Right renal pelvis (tissue), 4 donors: ENCODE results near the gene LCN12. TPM values are rescaled to one million over a fixed set of nuclear protein-coding genes. Genes with fewer than 3 reads are reported as not detected.

Experiments used
- DNase-seq, 4 donors: peaks; one replicate each; pipeline ENCODE4 v3.0.0-alpha.2; 2013; ENCODE audit warnings: low read depth in 4 of 4, low spot score in 3 of 4, missing footprints in 1 of 4
- polyA plus RNA-seq, 4 donors: library from polyadenylated mRNA; unstranded; fragments of 120-200 nt; gene quantifications; one replicate each; pipeline ENCODE4 v1.2.1, GENCODE V29; 2013; ENCODE audit not compliant: insufficient read length in 4 of 4

LCN12 gene
- 10 to 100 TPM; 21.8 to 36.8 (median 29.4) TPM for polyA plus RNA-seq

DNA sequence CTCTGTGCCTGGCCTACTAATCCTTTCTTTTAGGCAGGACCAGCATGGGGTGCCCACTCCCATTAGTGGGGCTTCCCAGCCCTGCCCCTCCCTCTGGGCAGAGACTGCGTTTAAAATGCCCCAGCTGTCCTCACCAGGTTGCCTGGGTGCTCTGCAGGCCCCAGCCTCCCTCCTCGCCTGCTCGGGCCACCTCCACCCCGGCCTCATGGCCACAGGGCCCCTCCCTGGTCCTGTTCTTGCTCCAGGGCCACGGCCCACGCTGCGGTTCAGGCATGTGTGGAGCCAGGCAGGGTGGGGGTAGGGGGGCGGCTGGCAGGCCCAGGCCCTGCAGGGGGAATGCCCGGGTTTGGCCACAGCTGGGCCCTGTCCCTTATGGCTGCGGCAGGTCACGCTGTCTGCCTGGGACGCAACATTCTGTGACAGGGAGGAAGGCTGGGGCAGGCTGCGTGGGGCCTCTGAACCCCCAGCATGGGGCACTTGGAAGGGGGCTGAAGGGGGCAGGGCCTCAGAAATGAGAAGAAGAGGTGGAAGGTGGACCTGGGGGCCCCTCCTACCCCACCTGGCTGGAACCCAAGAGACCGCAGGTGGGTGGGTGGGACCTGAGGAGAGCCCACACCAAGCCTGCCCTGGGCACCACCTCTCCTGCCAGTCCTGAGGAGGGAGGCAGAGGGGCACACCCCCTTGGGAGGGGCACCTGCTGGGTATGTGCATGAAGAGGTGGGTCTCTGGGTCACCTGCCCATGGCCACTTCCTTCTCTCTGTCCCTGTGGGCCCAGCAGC lies at the start of gene LCN12:
Gene LCN12, plus strand, starts transcription at position 733 of the 780 bp plus-strand sequence. CDS start 55 bp downstream, outside the sequence.
- DNase-seq = no peak

DNA sequence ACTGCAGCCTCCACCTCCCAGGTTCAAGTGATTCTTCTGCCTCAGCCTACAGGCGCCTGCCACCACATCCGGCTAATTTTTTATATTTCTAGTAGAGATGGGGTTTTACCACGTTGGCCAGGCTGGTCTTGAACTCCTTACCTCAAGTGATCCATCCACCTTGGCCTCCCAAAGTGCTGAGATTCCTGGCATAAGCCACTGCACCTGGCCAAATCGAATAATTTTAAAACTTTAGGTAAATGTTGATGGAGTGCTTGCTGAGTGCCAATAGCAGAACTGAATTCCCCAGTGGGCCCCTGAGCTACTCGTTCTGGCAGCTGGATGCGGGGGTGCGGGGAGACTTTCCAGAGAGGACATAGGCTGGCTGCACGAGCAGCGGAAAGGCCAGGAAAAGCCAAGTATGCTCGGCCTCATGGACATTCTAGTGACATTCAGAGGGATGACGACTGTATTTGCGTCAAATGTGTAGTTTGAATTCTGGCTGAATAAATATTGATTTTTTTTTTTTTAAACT lies 49.0 kb upstream of the LCN12 start:
- DNase-seq = no peak

- DNase-seq = no peak
These were observed 45.8 kb upstream of the LCN12 start for GRCh38 chr9:136906266-136906665.

GRCh38 chr9:136907011-136907914 lies 44.8 kb upstream of the LCN12 start:
- no peak for DNase-seq

DNA sequence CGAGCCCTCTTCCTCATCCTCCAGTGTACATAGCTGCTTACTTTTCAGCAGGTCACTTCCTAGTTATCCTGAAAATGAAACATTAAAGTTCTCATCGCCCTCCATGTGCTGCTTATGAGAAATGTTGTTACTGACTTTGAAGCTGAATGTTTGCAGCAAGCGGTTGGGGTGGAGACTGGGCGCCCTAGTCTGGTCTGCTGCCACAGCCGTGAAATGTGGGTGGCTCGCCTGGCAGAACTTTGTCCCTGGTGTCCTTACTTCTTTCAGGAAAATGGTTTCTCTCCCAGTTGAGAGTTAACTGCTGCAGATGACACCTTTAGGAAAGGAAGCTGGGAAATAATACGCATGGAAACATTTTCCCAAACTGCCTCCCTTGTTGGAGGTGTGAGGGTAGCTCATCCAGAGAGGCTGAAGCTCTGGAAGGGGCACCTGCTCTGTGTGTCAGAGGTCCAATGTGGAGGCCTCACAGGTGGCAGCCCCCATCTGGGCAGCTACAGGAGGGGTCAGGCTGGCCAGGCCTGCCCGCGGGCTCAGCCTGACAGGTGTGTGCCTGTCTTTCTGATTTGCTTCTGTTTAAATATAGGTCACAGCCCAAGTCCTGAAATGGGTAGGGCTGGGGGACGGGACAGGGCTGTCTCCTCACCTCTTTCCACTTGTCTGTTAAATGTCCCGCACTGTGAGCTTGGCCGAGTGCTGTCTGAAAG lies 41.7 kb upstream of the LCN12 start:
- DNase-seq = no peak

- no peak for DNase-seq
These were observed 41.2 kb upstream of the LCN12 start for GRCh38 chr9:136910901-136911245.

- no peak for DNase-seq
These were observed 38.2 kb upstream of the LCN12 start for GRCh38 chr9:136913701-136914438.

DNA sequence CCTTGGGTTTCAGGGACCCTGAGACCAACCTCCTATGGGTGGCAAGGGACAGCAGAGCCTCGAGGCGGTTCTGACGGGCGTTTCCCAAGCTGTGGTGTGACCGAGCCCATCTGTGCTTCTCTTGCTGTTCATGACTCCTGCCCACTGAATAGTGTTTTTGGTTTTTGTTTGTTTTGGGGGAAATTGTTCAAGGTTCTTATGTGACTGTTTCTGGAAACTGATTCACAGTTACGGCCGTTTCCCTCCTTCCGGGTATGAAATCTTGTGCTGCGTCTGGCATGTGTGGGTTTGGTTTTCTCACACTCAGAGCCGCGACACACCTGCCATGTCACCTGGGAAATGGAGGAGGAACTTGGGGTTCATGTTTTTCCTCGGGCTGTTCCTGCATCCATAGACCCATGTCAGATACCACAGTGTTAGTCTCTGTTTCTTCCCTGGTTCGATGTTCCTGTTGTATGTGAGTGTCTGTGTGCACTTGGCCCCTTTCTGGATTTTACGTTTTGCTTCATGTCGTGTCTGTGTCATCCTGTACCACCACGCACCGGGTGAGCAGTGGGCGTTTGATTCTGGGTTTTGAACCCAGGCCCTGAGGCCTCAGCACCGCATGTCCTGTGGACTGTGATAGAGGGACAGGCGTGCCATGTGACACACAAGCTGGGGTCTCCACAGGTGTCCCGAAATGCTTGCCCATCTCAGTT lies 36.3 kb upstream of the LCN12 start:
- DNase-seq = no peak

DNA sequence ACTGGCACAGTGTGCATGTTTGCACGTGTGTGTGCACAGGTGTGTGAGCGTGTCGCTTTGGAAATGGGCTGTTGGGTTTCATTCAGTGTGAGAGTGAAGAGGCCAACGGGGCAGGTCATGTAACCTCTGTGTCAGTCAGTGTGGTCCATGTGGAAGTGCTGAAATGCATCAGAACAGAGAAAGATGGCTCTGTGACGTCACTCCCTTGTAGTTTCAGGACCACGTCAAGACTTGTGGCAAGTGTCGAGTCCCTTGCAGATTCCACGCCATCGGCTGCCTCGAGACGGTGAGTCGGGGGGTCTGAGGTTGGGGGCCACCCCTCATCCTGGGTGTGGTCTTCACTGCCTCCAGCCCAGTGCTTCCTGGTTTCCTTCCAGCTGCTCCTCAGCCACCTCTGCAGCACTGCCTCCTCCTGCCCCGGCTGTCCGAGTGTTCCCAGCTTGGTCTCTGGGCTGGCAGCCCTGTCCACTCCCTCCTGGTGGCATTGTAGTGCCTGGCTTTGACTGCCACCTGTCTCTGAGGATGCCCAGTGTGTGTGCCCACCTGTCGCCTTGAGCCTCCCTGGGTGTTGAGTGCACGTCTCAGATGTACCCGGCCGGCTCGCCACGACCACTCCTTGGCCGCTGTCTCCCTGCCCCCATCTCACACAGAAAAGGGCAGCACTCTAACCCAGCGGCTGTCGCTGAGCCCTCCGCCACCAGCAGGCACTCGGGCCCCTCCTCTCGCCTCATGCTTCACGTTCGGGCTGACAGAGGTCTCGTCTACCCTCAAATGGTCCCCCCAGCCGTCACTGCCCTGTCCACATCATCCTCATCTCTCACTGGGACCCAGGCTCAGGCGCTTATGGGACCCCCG lies 35.5 kb upstream of the LCN12 start:
- DNase-seq = no peak

GRCh38 chr9:136917902-136918301 lies 34.2 kb upstream of the LCN12 start:
- DNase-seq = no peak

GRCh38 chr9:136920069-136920468 lies 32.0 kb upstream of the LCN12 start:
- no peak for DNase-seq

GRCh38 chr9:136920734-136921231 lies 31.3 kb upstream of the LCN12 start:
- no peak for DNase-seq

DNA sequence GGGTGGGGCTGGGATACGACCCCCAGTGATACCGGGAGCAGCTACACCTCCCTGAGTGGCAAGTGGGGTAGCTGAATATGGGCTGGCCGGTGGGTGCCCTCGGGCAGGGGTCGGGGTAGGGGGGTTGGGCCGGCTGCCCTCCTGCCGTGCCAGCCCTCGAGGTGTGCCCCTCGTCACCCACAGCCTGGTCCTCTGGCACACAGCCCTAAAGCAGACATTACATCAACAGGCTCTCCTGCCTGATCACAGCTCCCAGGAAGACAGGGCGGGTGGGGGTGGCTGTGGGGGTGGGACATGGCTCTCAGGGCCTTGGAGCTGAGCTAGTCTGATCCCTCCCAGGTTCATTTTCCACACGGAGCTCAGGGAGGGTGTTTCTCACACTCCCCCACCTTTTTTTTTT lies 30.8 kb upstream of the LCN12 start:
- no peak for DNase-seq

DNA sequence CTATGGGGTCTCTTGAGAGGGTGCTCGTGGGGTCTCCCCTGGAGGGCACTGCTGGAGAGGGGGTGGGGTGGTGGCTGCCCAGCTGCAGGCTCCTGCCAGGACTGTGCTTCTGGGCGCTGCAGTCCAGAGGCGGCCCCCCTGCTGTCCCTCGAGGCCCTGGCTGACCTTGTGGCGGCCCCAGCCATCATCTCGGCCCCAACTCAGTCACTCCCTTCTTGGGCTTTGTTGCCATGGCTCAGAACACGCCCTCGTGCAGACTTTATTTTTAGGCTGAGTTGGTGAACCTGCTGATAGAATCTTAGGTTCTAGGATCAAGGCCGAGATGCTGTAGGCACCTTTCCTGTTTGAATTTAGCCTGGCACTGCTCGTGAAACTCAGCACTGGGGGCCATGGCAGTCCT lies 30.4 kb upstream of the LCN12 start:
- no peak for DNase-seq

- DNase-seq = no peak
These were observed 29.5 kb upstream of the LCN12 start for GRCh38 chr9:136922540-136922939.

DNA sequence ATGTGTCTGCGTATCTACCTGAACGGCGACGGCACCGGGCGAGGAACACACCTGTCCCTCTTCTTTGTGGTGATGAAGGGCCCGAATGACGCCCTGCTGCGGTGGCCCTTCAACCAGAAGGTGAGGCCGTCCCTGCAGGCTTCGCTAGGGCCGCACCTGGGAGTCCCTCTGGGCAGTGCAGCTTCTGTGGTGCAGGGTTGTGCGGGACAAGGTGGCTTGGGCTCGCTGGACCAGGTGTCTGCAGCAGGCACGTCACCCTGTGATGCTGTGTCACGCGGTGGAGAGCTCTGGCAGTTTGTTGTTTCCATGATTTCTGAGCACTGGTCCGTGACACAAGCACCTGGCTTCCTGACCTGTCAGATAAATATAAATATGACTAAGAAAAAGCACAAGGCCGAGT lies 28.2 kb upstream of the LCN12 start:
- DNase-seq = no peak

- DNase-seq = no peak
These were observed 26.5 kb upstream of the LCN12 start for GRCh38 chr9:136925414-136926153.
